H1 (cell line): ENCODE results near the gene PRR7. TPM values are rescaled to one million over a fixed set of nuclear protein-coding genes. Genes with fewer than 3 reads are reported as not detected.

Experiments
- MAFK ChIP-seq: IDR thresholded peaks from 2 replicates; pipeline ENCODE4 v1.6.1; 2012; ENCODE audit warnings: low read depth, mild to moderate bottlenecking, improper control_type of control experiment, low read length
- PHF8 ChIP-seq: fragments of 200-600 bp; sonication (generic); conservative IDR thresholded peaks from 2 replicates; pipeline ENCODE4 v1.7.1; 2012; ENCODE audit warnings: low read depth, mild to moderate bottlenecking, inconsistent platforms, low read length, moderate library complexity
- RBBP5 ChIP-seq: IDR thresholded peaks from 2 replicates; pipeline ENCODE4 v1.7.1; 2012; ENCODE audit warnings: low read depth, mild to moderate bottlenecking, inconsistent platforms, low read length, moderate library complexity, borderline replicate concordance
- RFX5 ChIP-seq: IDR thresholded peaks from 2 replicates; pipeline ENCODE4 v1.6.1; 2011; ENCODE audit warnings: low read depth, low read length, improper control_type of control experiment, borderline replicate concordance
- SAP30 ChIP-seq: fragments of 300-600 bp; sonication (generic); IDR thresholded peaks from 2 replicates; pipeline ENCODE4 v1.7.1; 2012; ENCODE audit warnings: low read length, moderate library complexity, mild to moderate bottlenecking, inconsistent platforms; ENCODE audit not compliant: insufficient read depth, insufficient replicate concordance
- SIX5 ChIP-seq: IDR thresholded peaks from 2 replicates; pipeline ENCODE4 v1.6.1; 2011; ENCODE audit warnings: mild to moderate bottlenecking, low read depth, low read length
- polyA plus RNA-seq, 7 experiments: library from polyadenylated mRNA; depleted of rRNA in 3 of 7; stranded (reverse) in 5 of 7; unstranded in 2 of 7; fragments of >200 nt in 5 of 7; fragments of 200-250 nt in 2 of 7; gene quantifications; 1 replicate in 5 of 7; 2 replicates in 1 of 7; 4 replicates in 1 of 7; pipeline versions ENCODE4 v1.2.1 to v1.2.3, GENCODE V29; 2011 to 2013; ENCODE audit warnings: missing spikeins in 2 of 7, mixed read lengths in 2 of 7
- total RNA-seq: library from RNA; stranded (reverse); fragmentation: NEBNext Ultra II Directional; extraction: Animal tissue kit (Norgen Biotek cat#: 25700); gene quantifications from 2 replicates; pipeline ENCODE4 v1.2.1, GENCODE V29; 2021
- TF ChIP-seq, protein P1 (sequence below), 3 experiments: IDR thresholded peaks; 1 replicate in 2 of 3; 2 replicates in 1 of 3; pipeline versions ENCODE4 v1.5.1 to v1.6.1; 2011; ENCODE audit warnings: low read length in 3 of 3, mild to moderate bottlenecking in 3 of 3, inconsistent platforms in 2 of 3, low read depth in 1 of 3, moderate library complexity in 1 of 3; ENCODE audit not compliant: insufficient read depth in 1 of 3; ENCODE audit errors: control extremely low read depth in 1 of 3

The PRR7 gene
- total and polyA plus RNA-seq, 2 of the 8 experiments (the other 6 are each of a cell fraction or from before 2014, with no cell fraction given), result 8.0 to 11.8 TPM

DNA sequence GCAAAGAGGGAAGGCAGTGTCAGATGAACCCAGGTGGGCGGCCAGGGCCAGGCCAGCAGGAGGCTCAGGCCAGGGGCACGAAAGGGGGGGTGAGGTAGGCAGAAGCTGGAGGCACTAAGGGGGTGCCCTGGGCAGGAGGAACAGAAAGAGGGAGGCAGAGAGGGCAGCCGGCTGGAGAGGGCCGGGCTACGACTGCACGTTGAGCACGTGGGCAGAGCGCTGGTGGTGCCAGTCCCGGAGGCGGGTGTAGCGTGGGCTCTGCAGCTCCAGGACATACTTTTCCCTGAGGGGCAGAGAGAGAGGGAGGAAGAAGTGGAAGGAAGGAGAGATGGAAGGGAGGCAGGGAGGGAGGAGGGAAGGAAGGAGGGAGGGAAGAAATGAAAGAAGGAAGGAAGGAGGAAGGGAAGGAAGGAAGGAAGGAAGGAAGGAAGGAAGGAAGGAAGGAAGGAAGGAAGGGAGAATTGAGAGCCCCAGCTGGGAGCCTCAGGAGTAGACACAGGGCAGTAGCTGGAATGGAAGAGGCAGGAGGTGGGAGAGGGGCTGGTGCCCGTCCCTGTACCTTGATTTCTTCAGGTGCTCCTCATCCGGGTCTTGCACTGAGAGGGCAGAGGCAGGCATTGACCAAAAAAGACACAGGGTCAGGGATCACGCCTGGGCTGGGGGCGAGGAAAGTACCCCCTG lies 43.8 kb downstream of the PRR7 start (continued):
- TF ChIP-seq, protein P1, sequence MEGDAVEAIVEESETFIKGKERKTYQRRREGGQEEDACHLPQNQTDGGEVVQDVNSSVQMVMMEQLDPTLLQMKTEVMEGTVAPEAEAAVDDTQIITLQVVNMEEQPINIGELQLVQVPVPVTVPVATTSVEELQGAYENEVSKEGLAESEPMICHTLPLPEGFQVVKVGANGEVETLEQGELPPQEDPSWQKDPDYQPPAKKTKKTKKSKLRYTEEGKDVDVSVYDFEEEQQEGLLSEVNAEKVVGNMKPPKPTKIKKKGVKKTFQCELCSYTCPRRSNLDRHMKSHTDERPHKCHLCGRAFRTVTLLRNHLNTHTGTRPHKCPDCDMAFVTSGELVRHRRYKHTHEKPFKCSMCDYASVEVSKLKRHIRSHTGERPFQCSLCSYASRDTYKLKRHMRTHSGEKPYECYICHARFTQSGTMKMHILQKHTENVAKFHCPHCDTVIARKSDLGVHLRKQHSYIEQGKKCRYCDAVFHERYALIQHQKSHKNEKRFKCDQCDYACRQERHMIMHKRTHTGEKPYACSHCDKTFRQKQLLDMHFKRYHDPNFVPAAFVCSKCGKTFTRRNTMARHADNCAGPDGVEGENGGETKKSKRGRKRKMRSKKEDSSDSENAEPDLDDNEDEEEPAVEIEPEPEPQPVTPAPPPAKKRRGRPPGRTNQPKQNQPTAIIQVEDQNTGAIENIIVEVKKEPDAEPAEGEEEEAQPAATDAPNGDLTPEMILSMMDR (IDR thresholded peaks at IDR 0.05; ENCODE audit: control extremely low read depth in 1 of 3, insufficient read depth in 1 of 3, low read depth in 1 of 3, low read length in 3 of 3), result no peak
- TF ChIP-seq SAP30 (no peak), MAFK (no peak), RBBP5 (no peak), RFX5 (no peak), PHF8 (no peak), SIX5 (no peak)
